GM13977 (cell line): ENCODE results near the gene ZNF175.

Experiments
- DNase-seq: peaks from one replicate; pipeline ENCODE4 v3.0.0; 2012; ENCODE audit warnings: low spot score
- CTCF ChIP-seq: IDR thresholded peaks from 2 replicates; pipeline ENCODE4 v1.5.1; 2012; ENCODE audit warnings: mild to moderate bottlenecking, control low read depth; ENCODE audit not compliant: insufficient read depth; ENCODE audit errors: extremely low read depth, missing control alignments
- in situ Hi-C: fragments of 300-500 bp; cut with MboI; formaldehyde crosslinking; loops from one replicate; pipeline ENCODE4 v1.12.0; 2022; ENCODE audit warnings: low sequenced_read_pairs, low pct_unique_long_range_greater_than_20kb, mixed read lengths, inconsistent platforms; ENCODE audit not compliant: unreplicated experiment

Gene ZNF175

GRCh38 chr19:51531349-51532315 lies 39.5 kb upstream of the ZNF175 start, which contains the start of gene SIGLEC6:
SIGLEC6 (minus strand) TSS chr19:51531670; CDS start chr19:51531648, 22 bp downstream.
- DNase-seq: peak; percentile 60
- in situ Hi-C loops: no loop called here
- no peak for TF ChIP-seq CTCF

DNA sequence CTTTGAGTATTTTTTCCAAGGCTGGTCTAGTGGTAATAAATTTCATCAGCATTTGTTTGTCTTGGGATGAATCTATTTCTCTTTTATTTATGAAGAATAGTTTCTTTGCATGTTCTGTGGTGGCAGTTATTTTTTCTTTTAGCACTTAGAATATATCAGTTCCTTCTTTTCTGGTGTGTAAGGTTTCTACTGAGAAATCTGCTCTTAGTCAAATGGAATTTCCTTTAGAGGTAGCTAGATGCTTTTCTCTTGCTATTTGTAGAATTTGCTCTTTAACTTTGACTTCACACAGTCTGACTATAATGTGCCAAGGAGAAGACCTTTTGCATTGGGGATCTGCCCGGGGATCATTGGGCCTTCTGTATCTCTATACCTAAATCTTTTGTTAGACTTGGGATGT lies 35.5 kb upstream of the ZNF175 start:
- DNase-seq: no peak
- in situ Hi-C loops: no loop called here
- TF ChIP-seq CTCF: no peak

DNA sequence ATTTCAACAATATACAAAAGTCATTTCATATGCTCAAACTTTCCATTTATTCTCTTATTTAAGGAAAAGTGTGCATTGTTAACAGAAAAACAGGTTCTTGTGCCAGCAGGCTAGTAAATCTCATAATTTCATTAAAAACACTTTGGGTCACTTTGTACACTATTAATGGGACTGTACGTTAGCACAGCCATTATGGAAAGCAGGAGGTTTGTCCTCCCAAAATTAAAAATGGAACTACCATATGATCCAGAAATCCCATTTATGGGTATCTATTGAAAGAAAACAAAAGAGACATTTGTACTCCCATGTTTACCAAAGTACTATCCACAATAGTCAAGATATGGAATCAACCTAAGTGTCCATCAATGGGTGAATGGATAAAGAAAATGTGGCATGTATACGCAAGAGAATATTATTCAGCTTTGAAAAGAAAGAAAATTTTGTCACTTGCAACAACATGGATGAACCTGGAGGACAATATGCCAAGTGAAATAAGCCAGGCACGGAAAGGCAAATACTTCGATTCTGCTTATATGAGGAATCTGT lies 31.2 kb upstream of the ZNF175 start:
- no peak for TF ChIP-seq CTCF
- in situ Hi-C loops: no loop called here
- DNase-seq: no peak

DNA sequence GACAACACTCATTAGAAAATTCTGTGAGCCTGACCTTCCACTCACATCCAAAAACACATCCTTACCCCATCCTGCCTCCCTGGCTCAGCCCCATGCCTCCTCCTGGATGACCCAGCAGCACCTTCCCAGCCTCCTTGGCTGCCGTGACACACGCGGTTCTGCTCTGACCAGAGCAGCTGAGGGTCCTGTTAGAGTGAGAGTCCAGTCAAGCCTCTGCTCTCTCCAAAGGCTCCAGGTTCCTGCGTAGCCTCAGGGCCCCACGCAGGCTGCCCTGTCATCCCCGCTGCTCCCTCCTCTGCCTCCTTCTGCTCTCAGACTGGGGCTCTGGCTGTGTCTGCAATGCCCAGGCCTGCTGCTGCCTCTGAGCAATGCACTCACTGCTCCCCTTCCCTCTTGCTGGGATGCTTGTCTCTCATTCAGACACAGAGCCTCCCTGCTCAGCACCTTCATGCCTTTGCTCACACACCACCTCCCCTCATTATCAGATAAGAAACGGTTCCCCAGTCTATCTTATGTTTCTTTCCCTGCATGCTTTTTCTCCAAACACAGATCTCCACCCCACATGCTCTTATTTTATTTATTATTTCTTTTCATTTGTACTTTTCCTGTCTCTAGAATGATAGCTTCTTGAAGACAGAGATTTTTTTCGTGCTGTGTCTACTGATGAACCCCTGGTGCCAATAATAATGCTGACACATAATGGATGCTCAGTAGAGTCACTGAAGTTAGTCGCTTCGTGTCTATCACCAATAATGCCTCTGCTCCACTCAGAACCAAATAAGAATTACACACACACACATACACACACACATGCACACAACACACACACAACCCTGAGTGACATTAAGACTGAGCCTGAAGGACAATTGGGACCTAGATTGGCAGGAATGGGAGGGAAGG lies 29.4 kb upstream of the ZNF175 start:
- DNase-seq: no peak
- no peak for TF ChIP-seq CTCF
- in situ Hi-C loops: no loop called here

GRCh38 chr19:51542699-51543098 lies 28.4 kb upstream of the ZNF175 start:
- in situ Hi-C loops: no loop called here
- TF ChIP-seq CTCF: no peak

DNA sequence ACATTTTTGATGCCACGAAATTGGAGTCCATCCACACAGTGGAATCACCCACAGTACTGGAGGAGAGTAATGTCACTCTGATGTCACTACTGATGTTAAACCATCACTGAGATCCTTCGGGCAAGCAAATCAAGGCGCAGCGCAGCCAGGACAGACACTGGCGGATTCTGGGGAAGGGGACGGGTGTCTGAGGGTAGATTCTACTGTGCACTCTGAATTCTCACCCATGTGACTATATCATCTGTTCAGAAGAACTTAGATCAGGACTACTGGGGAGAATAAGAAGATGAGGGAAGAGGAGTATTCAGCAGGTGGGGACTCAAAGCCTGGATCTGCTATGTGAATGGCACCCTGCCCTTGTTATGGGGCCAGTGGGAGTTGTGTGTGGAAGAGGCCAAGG lies 27.0 kb upstream of the ZNF175 start:
- no peak for DNase-seq
- in situ Hi-C loops: no loop called here
- no peak for TF ChIP-seq CTCF

More at GRCh38 chr19:51542699-51543098, 28.4 kb upstream of the ZNF175 start:
- DNase-seq: no peak
